AG10803 (cell line): ENCODE data around the gene USP7.

ENCODE experiments used
- DNase-seq: peaks from one replicate; pipeline ENCODE4 v3.0.0; 2010; ENCODE audit warnings: low read depth
- H3K4me3 ChIP-seq: 2 replicates; pipeline ENCODE4 v1.5.1; 2011; ENCODE audit warnings: mild to moderate bottlenecking, low read length, control low read depth
- TF ChIP-seq, protein P1 (sequence below): conservative IDR thresholded peaks from 2 replicates; pipeline ENCODE4 v1.5.1; 2011; ENCODE audit warnings: mild to moderate bottlenecking, low read length, control low read depth, inconsistent platforms

USP7 gene

DNA sequence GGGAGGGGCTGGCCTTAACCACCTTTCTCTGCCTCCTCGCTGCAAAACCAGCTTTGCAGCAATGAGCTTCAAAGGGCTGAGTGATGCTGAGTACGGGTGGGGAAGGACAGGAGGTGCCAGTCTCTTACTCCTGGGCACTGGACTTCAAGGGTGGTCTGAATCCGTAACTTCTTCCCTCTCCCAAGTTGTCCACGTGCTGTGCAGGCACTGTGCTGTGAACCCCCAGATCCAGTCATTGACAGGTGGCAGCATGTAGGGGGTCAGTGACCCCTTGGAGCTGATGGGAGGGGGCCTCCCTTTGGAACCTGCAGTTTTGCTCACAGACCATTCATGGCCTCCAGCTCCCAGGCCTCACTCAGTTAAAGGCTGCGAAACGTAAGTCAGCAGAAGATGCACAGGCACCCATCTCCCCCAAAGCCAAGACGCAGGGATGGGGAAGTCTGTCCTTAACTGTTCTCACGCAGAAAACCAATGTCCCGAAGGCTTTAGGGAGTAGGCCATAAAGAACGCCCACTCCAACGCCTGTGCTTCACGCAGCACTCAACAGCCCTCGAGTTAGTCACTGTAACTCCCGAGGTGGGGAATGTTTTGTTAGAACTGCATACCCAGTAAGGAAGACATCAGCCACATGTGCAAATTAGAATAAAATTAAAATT lies 73.7 kb downstream of the USP7 start:
- DNase-seq: no peak
- H3K4me3 ChIP-seq: no peak overlapping the region
- TF ChIP-seq, protein P1, sequence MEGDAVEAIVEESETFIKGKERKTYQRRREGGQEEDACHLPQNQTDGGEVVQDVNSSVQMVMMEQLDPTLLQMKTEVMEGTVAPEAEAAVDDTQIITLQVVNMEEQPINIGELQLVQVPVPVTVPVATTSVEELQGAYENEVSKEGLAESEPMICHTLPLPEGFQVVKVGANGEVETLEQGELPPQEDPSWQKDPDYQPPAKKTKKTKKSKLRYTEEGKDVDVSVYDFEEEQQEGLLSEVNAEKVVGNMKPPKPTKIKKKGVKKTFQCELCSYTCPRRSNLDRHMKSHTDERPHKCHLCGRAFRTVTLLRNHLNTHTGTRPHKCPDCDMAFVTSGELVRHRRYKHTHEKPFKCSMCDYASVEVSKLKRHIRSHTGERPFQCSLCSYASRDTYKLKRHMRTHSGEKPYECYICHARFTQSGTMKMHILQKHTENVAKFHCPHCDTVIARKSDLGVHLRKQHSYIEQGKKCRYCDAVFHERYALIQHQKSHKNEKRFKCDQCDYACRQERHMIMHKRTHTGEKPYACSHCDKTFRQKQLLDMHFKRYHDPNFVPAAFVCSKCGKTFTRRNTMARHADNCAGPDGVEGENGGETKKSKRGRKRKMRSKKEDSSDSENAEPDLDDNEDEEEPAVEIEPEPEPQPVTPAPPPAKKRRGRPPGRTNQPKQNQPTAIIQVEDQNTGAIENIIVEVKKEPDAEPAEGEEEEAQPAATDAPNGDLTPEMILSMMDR: no peak

DNA sequence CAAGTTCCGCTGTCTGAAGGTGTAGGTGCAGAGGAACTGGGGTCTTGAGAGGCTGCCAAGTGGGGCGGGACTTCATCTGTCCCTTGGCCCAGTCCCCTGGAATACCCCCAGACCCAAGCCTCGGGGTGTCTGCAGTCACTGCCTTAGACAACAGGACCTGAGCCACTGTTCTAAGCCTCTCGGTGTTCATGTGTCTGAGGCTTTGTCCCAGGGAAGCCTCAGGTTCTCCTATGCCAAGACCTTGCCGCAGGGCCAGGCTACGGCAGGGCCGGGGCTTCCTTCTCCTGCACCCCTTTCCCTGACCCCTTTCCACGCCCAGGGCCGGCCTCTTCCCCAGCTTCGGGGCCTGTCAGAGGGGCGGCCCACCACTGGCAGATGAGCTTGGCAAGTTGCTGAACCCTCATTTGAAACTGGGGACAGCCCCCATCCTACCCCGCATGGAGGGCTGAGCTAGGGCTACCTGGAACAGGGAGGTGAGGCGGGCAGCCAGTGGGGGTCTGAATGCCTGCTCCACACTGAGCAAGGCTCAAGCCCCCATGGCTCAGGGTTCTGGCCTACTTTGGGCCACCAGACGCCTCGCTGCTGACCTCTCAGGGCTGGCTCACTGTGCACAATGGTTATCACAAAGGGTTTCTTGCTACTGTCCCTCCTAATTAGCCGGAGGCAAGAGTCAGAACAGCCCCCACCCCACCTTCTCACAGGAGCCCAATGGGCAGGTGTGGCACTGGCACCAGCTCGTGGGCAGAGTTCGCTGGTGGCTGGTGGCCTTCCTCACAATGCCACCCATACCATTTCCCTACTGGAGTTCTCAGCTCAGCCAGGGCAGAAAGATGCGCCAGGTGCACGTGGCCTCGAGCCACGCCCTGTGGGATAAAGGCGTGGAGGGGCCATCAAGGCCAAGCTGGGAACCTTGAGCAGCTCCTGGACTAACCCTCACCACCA lies 74.5 kb downstream of the USP7 start:
- no peak for DNase-seq
- H3K4me3 ChIP-seq: no peak overlapping the region
- TF ChIP-seq, protein P1: no peak

DNA sequence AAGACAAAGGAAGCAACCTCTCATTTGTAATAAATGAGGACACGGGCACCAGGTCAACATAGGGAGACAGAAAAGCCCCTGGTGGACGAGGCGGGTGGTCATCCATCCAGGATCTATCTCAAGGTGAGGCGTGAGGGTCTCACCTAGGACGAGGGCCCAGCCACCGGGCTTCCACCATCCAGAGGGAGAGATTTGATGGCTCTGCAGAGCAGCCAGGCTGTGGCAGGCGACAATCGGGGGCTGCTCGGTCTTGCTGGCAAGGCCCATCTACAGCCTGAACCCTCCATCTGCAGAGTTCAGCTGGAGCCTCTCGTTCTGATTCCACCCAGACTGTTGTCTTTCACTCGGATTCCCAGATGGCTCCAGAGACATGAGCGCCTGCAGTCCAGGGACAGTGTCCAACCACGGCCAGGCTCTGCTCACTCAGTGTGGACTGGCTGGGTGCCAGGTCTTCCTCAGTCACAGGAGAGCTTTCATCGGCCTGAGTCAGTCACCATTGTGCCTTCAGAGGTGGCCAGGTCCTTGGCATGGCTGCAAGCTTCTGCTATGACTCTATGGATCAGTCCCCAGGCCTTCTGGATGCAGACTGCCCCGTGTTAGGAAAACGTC lies 75.7 kb downstream of the USP7 start:
- peak; percentile 75 for DNase-seq
- TF ChIP-seq, protein P1: no peak

DNA sequence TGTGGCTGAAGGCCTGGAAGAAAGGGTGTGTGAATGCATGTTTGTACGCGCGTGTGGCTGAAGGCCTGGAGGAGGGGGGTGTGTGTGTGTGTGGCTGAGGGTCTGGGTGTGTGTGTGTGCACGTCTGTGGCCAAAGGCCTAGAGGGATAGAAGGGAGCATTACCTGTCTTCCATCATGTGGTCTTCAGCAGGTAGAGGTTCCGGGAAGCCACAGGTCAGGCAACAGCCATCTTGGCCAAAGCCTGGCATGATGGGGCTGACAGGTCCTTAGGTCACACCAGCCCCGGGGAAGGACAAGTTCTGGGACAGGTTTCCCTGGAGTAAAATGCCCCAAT lies 76.3 kb downstream of the USP7 start:
- TF ChIP-seq, protein P1: no peak
- no peak overlapping the region for H3K4me3 ChIP-seq

More for the DNA sequence above, 75.7 kb downstream of the USP7 start:
- H3K4me3 ChIP-seq: no peak overlapping the region

DNA sequence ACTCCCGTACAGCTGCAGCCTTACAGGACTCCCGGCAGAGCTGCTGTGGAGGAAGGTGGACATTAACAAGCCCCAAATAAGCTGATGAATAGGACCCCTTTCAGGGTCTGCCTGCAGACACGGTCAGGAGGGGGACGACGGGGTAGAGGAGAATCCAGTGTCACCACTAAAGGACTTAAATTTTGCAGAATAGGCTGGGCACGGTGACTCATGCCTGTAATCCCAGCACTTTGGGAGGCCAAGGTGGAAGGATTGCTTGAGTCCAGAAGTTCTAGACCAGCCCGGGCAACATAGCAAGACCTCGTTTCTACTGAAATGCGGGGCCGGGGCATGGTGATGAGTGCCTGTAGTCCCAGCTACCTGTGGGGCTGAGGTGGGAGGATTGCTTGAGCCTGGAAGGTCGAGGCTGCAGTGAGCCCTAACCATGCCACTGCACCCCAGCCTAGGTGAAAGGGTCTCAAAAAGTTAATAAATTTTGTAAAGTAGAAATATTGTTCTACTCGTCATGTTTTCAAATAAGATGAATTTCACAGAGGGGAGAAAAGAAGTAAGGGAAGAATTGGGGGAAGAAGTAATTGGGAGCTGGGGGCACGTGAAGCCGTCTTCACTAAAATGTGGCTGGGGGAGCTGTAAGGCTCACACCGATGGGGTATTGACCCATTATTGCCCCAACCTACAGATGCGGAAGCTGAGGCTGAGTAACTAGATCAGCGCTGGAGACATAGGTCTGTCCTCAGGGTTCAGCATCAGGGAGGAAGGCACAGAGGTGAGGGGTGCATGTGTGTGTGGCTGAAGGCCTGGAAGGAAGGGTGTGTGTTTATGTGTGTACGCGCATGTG lies 76.9 kb downstream of the USP7 start:
- TF ChIP-seq, protein P1: no peak
- DNase-seq: no peak
- H3K4me3 ChIP-seq: no peak overlapping the region

More for the DNA sequence above, 76.3 kb downstream of the USP7 start:
- DNase-seq: no peak

DNA sequence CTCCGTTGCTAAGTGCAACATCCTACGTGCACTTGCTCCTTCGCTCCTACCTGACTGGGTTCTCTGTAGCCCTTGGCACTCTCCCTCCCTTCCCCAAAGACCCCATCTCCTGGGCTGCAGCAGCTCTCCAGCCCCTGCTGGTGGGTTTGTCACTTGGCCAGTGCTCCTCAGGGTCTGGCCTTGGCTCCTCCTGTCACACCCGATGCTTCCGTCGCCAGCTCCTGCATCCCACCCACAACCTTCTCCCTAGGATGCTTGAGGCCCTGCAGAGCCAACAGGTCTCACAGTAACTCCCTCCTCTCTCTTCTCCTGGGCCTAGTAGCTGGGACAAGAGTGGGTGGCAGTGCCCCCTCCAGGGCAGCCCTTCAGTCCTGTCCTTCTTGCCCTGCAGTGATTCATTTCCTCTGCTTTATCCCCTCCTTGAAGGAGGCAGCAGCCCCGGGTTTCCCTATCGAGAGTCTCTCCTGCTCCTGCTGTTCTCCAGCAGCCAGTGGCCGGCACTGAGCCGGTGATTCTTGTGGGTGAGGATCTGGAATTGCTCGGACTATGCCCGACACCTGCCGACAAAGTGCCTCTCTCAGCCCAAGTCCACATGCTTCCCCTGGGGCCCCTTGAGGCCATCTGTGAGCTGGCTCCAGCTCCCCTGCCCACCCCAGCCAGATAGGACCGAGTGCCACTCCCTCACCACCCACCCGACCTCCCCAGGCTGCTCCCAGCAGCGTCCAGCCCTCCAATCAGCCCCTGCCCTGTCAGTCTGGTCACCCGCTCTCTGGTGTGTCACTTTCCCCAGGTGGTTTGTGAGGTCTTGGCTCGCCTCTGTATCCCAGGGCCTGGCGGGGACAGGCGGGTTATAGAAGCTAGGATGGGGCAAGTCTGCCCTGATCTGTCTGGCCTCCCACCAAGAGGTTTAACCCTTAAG lies 77.8 kb downstream of the USP7 start:
- DNase-seq: no peak
- H3K4me3 ChIP-seq: no peak overlapping the region
- TF ChIP-seq, protein P1: no peak; the same call in 1 of the 2 replicates
